Left lung (tissue), 10 donors: ENCODE results near the gene FJX1. TPM values are rescaled to one million over a fixed set of nuclear protein-coding genes. Genes with fewer than 3 reads are reported as not detected.

Source experiments
- ATAC-seq: fragments of 200-7000 bp; cut with Tn5 transposase; one replicate; pipeline ENCODE4 v1.9.1; 2020; ENCODE audit warnings: moderate library complexity
- DNase-seq, 4 donors: peaks; one replicate each; pipeline ENCODE4 v3.0.0-alpha.2; 2013 to 2020
- H3K27ac ChIP-seq, 2 donors: fragments of 200-600 bp; sonication (generic) in 1 of 2; one replicate each; pipeline versions ENCODE4 v1.5.0 to v1.8.0; 2020 to 2021
- H3K27me3 ChIP-seq, 2 donors: fragments of 200-600 bp; sonication (generic) in 1 of 2; one replicate each; pipeline versions ENCODE4 v1.5.0 to v1.8.0; 2020 to 2021
- H3K36me3 ChIP-seq, 2 donors: fragments of 200-600 bp; sonication (generic) in 1 of 2; one replicate each; pipeline versions ENCODE4 v1.5.0 to v1.8.0; 2020 to 2021
- H3K4me1 ChIP-seq, 2 donors: fragments of 200-600 bp; one replicate each; pipeline ENCODE4 v1.8.0; 2021
- H3K4me3 ChIP-seq, 2 donors: fragments of 200-600 bp; sonication (generic) in 1 of 2; one replicate each; pipeline versions ENCODE4 v1.5.0 to v1.8.0; 2020 to 2021; ENCODE audit warnings: mild to moderate bottlenecking in 1 of 2
- H3K9me3 ChIP-seq, 2 donors: fragments of 200-600 bp; sonication (generic) in 1 of 2; one replicate each; pipeline versions ENCODE4 v1.5.0 to v1.8.0; 2020 to 2021
- intact Hi-C, 2 donors: fragments of 100-400 bp; cut with DNase I; formaldehyde crosslinking; loops; one replicate each; pipeline versions ENCODE4 v1.11.2 to v1.14.2; 2022
- polyA plus RNA-seq, 6 donors: library from polyadenylated mRNA; unstranded; fragments of 120-200 nt; gene quantifications; one replicate each; pipeline ENCODE4 v1.2.1, GENCODE V29; 2013; ENCODE audit not compliant: insufficient read length in 6 of 6
- total RNA-seq, 2 donors: library from RNA; stranded (reverse); fragmentation: NEBNext Ultra II Directional; extraction: Animal tissue kit (Norgen Biotek cat#: 25700); gene quantifications; one replicate each; pipeline ENCODE4 v1.2.1, GENCODE V29; 2021
- TF ChIP-seq, protein P1 (sequence below), 2 donors: fragments of 200-600 bp; sonication (generic) in 1 of 2; IDR thresholded peaks; one replicate each; pipeline versions ENCODE4 v1.5.0 to v1.8.0; 2021; ENCODE audit warnings: antibody characterized with exemption in 2 of 2
- donor health status: DM: no; HTN: yes; CAD: no.
- donor health status: DM: no; HTN: no; CAD: no.

Gene FJX1
- total and polyA plus RNA-seq, 8 donors: 3.9 to 6.6 (median 5.0) TPM

- ATAC-seq: no peak
- TF ChIP-seq, protein P1, sequence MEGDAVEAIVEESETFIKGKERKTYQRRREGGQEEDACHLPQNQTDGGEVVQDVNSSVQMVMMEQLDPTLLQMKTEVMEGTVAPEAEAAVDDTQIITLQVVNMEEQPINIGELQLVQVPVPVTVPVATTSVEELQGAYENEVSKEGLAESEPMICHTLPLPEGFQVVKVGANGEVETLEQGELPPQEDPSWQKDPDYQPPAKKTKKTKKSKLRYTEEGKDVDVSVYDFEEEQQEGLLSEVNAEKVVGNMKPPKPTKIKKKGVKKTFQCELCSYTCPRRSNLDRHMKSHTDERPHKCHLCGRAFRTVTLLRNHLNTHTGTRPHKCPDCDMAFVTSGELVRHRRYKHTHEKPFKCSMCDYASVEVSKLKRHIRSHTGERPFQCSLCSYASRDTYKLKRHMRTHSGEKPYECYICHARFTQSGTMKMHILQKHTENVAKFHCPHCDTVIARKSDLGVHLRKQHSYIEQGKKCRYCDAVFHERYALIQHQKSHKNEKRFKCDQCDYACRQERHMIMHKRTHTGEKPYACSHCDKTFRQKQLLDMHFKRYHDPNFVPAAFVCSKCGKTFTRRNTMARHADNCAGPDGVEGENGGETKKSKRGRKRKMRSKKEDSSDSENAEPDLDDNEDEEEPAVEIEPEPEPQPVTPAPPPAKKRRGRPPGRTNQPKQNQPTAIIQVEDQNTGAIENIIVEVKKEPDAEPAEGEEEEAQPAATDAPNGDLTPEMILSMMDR (IDR thresholded peaks at IDR 0.05): no peak
- Histone ChIP-seq H3K9me3 (no peaks in the 10 kb centered on the region), H3K27me3 (peaks cover 0 to 7% of the 10 kb centered on the region in 2 donors), H3K4me1 (peaks cover 0 to 2% of the 10 kb centered on the region in 2 donors), H3K36me3 (no peaks in the 10 kb centered on the region), H3K27ac (no peak overlapping the region), H3K4me3 (no peak overlapping the region)
- DNase-seq: no peak
- intact Hi-C loops: no loop called here
These were observed 15.7 kb downstream of the FJX1 start for GRCh38 chr11:35633827-35634423.

DNA sequence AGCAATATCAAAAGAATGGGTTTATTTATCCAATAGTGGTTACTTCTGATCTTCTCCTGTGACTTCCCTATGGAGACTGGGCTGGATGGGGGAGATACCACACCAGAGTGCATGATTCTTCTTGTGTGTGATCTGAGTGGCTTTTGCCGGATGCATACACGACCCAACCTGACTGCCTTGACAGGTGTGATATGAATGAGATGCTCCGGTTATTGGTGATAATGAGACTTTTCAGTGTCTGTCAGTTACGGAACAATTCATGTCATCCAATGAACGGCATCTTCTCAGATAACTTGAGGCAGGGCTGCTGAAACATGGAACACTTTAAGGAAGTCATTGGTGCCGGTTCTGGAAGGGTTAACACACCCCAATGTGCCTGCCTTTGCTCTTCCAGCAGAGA, 17.7 kb downstream of the FJX1 start:
- Histone ChIP-seq H3K27me3 (peaks cover 0 to 7% of the 10 kb centered on the region in 2 donors), H3K4me1 (no peaks in the 10 kb centered on the region), H3K36me3 (no peaks in the 10 kb centered on the region), H3K9me3 (no peaks in the 10 kb centered on the region), H3K4me3 (no peak overlapping the region), H3K27ac (no peak overlapping the region)
- intact Hi-C loops: no loop called here
- TF ChIP-seq, protein P1 (IDR thresholded peaks at IDR 0.05): no peak
- no peak for ATAC-seq
- DNase-seq: no peak

GRCh38 chr11:35639591-35640179, 21.4 kb downstream of the FJX1 start:
- H3K4me1 ChIP-seq: no peaks in the 10 kb centered on the region
- H3K36me3 ChIP-seq: no peaks in the 10 kb centered on the region
- H3K27me3 ChIP-seq: no peaks in the 10 kb centered on the region
- intact Hi-C loops: no loop called here
- no peak overlapping the region for H3K27ac ChIP-seq
- no peak for ATAC-seq
- TF ChIP-seq, protein P1 (IDR thresholded peaks at IDR 0.05): no peak
- DNase-seq: no peak
- H3K4me3 ChIP-seq: no peak overlapping the region
- H3K9me3 ChIP-seq: no peaks in the 10 kb centered on the region

- intact Hi-C loops: no loop called here
- no peaks in the 10 kb centered on the region for H3K36me3 ChIP-seq
- H3K27ac ChIP-seq: no peak overlapping the region
- no peaks in the 10 kb centered on the region for H3K9me3 ChIP-seq
- no peak for DNase-seq
- H3K27me3 ChIP-seq: no peaks in the 10 kb centered on the region
- TF ChIP-seq, protein P1 (IDR thresholded peaks at IDR 0.05): no peak
- H3K4me3 ChIP-seq: no peak overlapping the region
- H3K4me1 ChIP-seq: no peaks in the 10 kb centered on the region
- no peak for ATAC-seq
These were observed 23.1 kb downstream of the FJX1 start for GRCh38 chr11:35641171-35641897.

DNA sequence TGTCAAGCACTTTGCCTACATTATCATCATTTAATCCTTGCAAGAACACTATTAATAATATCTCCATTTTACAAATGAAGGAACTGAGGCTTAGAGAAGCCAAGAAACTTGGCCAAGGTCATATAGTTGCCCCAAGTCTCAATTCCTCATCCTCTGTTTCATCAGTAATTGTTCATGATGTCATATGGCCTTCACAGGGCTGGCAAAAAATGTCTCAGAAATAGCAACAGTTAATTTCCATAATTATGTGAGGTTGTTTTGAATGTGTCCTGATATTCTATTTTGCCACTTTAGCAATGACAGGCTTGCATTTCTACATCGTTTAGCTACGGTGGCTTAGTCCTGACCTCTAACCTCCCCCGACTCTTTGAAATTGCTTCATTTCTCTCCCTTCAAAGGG, 23.7 kb downstream of the FJX1 start:
- H3K27me3 ChIP-seq: no peaks in the 10 kb centered on the region

More for the DNA sequence above, 23.7 kb downstream of the FJX1 start:
- Histone ChIP-seq H3K27ac (no peak overlapping the region), H3K4me1 (no peaks in the 10 kb centered on the region), H3K9me3 (no peaks in the 10 kb centered on the region), H3K4me3 (no peak overlapping the region), H3K36me3 (no peaks in the 10 kb centered on the region)
- no peak for DNase-seq
- ATAC-seq: no peak
- intact Hi-C loops: no loop called here
- TF ChIP-seq, protein P1 (IDR thresholded peaks at IDR 0.05): no peak
